T-helper 17 cell (primary cell): ENCODE data around the gene PLA2G10. TPM values are rescaled to one million over a fixed set of nuclear protein-coding genes. Genes with fewer than 3 reads are reported as not detected.

Source experiments
- total RNA-seq, 4 donors: library from RNA in 2 of 4; stranded (reverse) in 2 of 4; gene quantifications; one replicate each; pipeline ENCODE4 v1.2.3 and lab custom pipeline; 2022 to 2026

PLA2G10 gene
- total RNA-seq, 2 donors from 2014 or later: not detected

Other genes with a start within 250 kb of the PLA2G10 start
- gene PARN, start 64.0 kb downstream of the PLA2G10 start, total RNA-seq: 10 to 100 TPM; 29.0 to 31.6 TPM
- 10 to 100 TPM; 41.6 to 42.5 TPM for gene BFAR, start 61.4 kb downstream of the PLA2G10 start, total RNA-seq
- gene NPIPA3, start 9.1 kb upstream of the PLA2G10 start, total RNA-seq: 1 to 10 TPM in 1 of 2 donors, not detected in 1; 1.5 TPM
- 1 to 10 TPM; 3.7 to 4.1 TPM for gene NPIPA2, start 48.2 kb upstream of the PLA2G10 start, total RNA-seq
- 10 to 100 TPM; 28.9 to 40.8 TPM for gene NOMO1, start 139.4 kb upstream of the PLA2G10 start, total RNA-seq
- gene NPIPA1, start 243.1 kb upstream of the PLA2G10 start, total RNA-seq: 100 to 1,000 TPM in 1 of 2 donors, 10 to 100 TPM in 1; 89.9 to 101 TPM